ENCODE measurements around the gene MIDN.

Gene MIDN

GRCh38 chr19:1220976-1221903, 27.1 kb upstream of the MIDN start:
- no peak for DNase-seq (ENCODE audit: low read depth, low spot score)

- no peak for DNase-seq (ENCODE audit: low read depth, low spot score)
Measured at GRCh38 chr19:1221904-1222255, 26.5 kb upstream of the MIDN start.

GRCh38 chr19:1222394-1222793, 26.0 kb upstream of the MIDN start:
- no peak for DNase-seq (ENCODE audit: low read depth, low spot score)

- DNase-seq (ENCODE audit: low read depth, low spot score): no peak
Measured at GRCh38 chr19:1223018-1223855, 25.1 kb upstream of the MIDN start.

- DNase-seq (ENCODE audit: low read depth, low spot score): no peak
Measured at GRCh38 chr19:1224047-1224825, 24.1 kb upstream of the MIDN start.

GRCh38 chr19:1224847-1225246, 23.5 kb upstream of the MIDN start:
- DNase-seq (ENCODE audit: low read depth, low spot score): no peak

- no peak for DNase-seq (ENCODE audit: low read depth, low spot score)
Measured at GRCh38 chr19:1225440-1226226, 22.8 kb upstream of the MIDN start.

- no peak for DNase-seq (ENCODE audit: low read depth, low spot score)
Measured at GRCh38 chr19:1226227-1226518, 22.2 kb upstream of the MIDN start.

- DNase-seq (ENCODE audit: low read depth, low spot score): no peak
Measured at GRCh38 chr19:1226522-1227303, 21.7 kb upstream of the MIDN start.

GRCh38 chr19:1227304-1228054, 20.9 kb upstream of the MIDN start:
- DNase-seq (ENCODE audit: low read depth, low spot score): peak; percentile 54

- no peak for DNase-seq (ENCODE audit: low read depth, low spot score)
Measured at GRCh38 chr19:1228161-1228957, 20.0 kb upstream of the MIDN start.

GRCh38 chr19:1229056-1229923, 19.1 kb upstream of the MIDN start:
- no peak for DNase-seq (ENCODE audit: low read depth, low spot score)

- DNase-seq (ENCODE audit: low read depth, low spot score): no peak
Measured at GRCh38 chr19:1229924-1230782, 18.2 kb upstream of the MIDN start.

GRCh38 chr19:1230783-1231489, 17.4 kb upstream of the MIDN start:
- DNase-seq (ENCODE audit: low read depth, low spot score): peak; percentile 71

GRCh38 chr19:1231729-1232637, 16.4 kb upstream of the MIDN start:
- DNase-seq (ENCODE audit: low read depth, low spot score): no peak

All from ELF-1 (cell line).